Measurements from ENCODE around the gene LRP8. TPM values are rescaled to one million over a fixed set of nuclear protein-coding genes. Genes with fewer than 3 reads are reported as not detected.

The LRP8 gene
- total RNA-seq, 1 donor from 2014 or later = 12.8 TPM

DNA sequence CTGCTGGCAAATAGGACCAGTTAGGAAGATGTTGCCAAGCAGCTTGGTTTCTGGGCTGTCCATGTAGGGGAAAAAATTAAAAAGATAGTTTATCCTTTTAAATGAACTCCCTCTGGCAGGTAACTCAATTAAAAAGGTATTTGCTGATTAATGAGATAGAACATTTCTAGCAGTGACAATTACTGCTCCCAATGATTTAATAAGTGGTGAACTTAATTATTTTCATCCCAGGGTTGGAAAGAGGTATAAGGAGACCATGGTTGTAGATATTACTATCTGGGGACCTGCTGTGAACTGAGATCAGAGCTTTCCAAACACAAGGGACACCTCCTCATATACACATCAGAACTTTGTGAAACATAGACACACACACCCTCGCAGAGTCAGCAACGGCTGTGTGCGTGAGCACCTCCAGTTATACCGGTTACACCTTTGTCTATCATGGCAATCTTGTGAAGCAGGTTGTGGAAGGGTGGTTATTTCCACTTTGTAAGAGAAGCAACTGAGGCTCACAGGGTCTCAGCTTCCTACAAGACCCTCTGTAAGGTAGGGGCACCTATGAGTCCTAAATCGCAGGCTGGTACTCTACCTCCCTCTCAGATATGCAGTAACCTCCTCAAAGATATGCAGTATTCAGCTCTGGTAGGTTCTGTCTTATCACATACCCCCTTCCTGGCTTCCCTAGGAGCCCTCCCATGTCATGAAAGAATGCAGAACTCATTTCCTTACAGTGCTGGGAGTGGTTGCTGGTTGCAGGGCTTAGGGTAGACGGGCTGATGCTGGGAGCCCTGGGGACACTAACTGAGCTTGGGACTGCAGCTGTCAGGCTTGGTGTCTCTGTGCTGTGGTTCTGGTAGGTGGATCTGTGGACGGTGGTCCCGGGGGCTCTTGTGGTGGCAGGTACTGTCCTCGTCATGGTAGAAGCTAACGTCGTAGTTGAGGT lies 71.1 kb downstream of the LRP8 start:
- DNase-seq (ENCODE audit: low read depth) = no peak
- Histone ChIP-seq H3K9ac (ENCODE audit: low read length) (no peak overlapping the region), H3K9me3 (ENCODE audit: insufficient read depth, low read depth, low read length) (no peaks in the 10 kb centered on the region), H3K27ac (ENCODE audit: low read depth, low read length) (no peak overlapping the region), H3K4me2 (ENCODE audit: low read length) (no peak overlapping the region), H3K4me1 (ENCODE audit: insufficient read depth, low read length) (no peaks in the 10 kb centered on the region), H4K20me1 (ENCODE audit: insufficient read depth, low read length) (no peaks in the 10 kb centered on the region), H3K79me2 (ENCODE audit: insufficient read depth, low read length) (no peaks in the 10 kb centered on the region), H2AFZ (ENCODE audit: low read depth, low read length) (no peak overlapping the region), H3K27me3 (ENCODE audit: insufficient read depth, low read length) (no peaks in the 10 kb centered on the region), H3K36me3 (ENCODE audit: insufficient read depth, low read length) (peaks cover 23% of the 10 kb centered on the region), H3K4me3 (ENCODE audit: insufficient read depth, low read depth, low read length) (no peak overlapping the region)
- H3K4me1 Mint-ChIP-seq (ENCODE audit: low read depth, unreplicated experiment) = peaks cover 9% of the 10 kb centered on the region
- H3K4me3 Mint-ChIP-seq (ENCODE audit: unreplicated experiment) = no peak overlapping the region
- TF ChIP-seq, protein P1, sequence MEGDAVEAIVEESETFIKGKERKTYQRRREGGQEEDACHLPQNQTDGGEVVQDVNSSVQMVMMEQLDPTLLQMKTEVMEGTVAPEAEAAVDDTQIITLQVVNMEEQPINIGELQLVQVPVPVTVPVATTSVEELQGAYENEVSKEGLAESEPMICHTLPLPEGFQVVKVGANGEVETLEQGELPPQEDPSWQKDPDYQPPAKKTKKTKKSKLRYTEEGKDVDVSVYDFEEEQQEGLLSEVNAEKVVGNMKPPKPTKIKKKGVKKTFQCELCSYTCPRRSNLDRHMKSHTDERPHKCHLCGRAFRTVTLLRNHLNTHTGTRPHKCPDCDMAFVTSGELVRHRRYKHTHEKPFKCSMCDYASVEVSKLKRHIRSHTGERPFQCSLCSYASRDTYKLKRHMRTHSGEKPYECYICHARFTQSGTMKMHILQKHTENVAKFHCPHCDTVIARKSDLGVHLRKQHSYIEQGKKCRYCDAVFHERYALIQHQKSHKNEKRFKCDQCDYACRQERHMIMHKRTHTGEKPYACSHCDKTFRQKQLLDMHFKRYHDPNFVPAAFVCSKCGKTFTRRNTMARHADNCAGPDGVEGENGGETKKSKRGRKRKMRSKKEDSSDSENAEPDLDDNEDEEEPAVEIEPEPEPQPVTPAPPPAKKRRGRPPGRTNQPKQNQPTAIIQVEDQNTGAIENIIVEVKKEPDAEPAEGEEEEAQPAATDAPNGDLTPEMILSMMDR (IDR thresholded peaks at IDR 0.05; ENCODE audit: insufficient read depth, low read depth, low read length) = no peak
- TF ChIP-seq EZH2 (IDR thresholded peaks at IDR 0.05; ENCODE audit: insufficient read depth, low read length) = no peak
- H3K9me3 Mint-ChIP-seq (ENCODE audit: unreplicated experiment) = no peaks in the 10 kb centered on the region
- no peak overlapping the region for H3K27ac Mint-ChIP-seq (ENCODE audit: unreplicated experiment)
- FAIRE-seq = no peak
- H3K36me3 Mint-ChIP-seq (ENCODE audit: low read depth, unreplicated experiment) = peaks cover 6% of the 10 kb centered on the region
- no peaks in the 10 kb centered on the region for H3K27me3 Mint-ChIP-seq (ENCODE audit: low read depth, unreplicated experiment)

- no peaks in the 10 kb centered on the region for H3K27me3 ChIP-seq (ENCODE audit: insufficient read depth, low read length)
- H2AFZ ChIP-seq (ENCODE audit: low read depth, low read length) = no peak overlapping the region
- DNase-seq (ENCODE audit: low read depth) = no peak
- no peak overlapping the region for H3K4me2 ChIP-seq (ENCODE audit: low read length)
- Mint-ChIP-seq H3K36me3 (ENCODE audit: low read depth, unreplicated experiment) (peaks cover 8% of the 10 kb centered on the region), H3K4me1 (ENCODE audit: low read depth, unreplicated experiment) (peaks cover 9% of the 10 kb centered on the region), H3K9me3 (ENCODE audit: unreplicated experiment) (no peaks in the 10 kb centered on the region), H3K4me3 (ENCODE audit: unreplicated experiment) (no peak overlapping the region), H3K27me3 (ENCODE audit: low read depth, unreplicated experiment) (no peaks in the 10 kb centered on the region), H3K27ac (ENCODE audit: unreplicated experiment) (no peak overlapping the region)
- H3K36me3 ChIP-seq (ENCODE audit: insufficient read depth, low read length) = peaks cover 11% of the 10 kb centered on the region
- H3K9me3 ChIP-seq (ENCODE audit: insufficient read depth, low read depth, low read length) = no peaks in the 10 kb centered on the region
- H3K9ac ChIP-seq (ENCODE audit: low read length) = no peak overlapping the region
- H3K79me2 ChIP-seq (ENCODE audit: insufficient read depth, low read length) = no peaks in the 10 kb centered on the region
- TF ChIP-seq, protein P1 (IDR thresholded peaks at IDR 0.05; ENCODE audit: insufficient read depth, low read depth, low read length) = no peak
- no peak for TF ChIP-seq EZH2 (IDR thresholded peaks at IDR 0.05; ENCODE audit: insufficient read depth, low read length)
- H3K4me3 ChIP-seq (ENCODE audit: insufficient read depth, low read depth, low read length) = no peak overlapping the region
- H4K20me1 ChIP-seq (ENCODE audit: insufficient read depth, low read length) = no peaks in the 10 kb centered on the region
- no peaks in the 10 kb centered on the region for H3K4me1 ChIP-seq (ENCODE audit: insufficient read depth, low read length)
- no peak for FAIRE-seq
- H3K27ac ChIP-seq (ENCODE audit: low read depth, low read length) = no peak overlapping the region
Measured at GRCh38 chr1:53255031-53255430, 72.8 kb downstream of the LRP8 start.

Measured in astrocyte (in vitro differentiated cells and primary cell).